Gastrocnemius medialis (tissue), 4 donors: Measurements from ENCODE around the gene SCNN1G. TPM values are rescaled to one million over a fixed set of nuclear protein-coding genes. Genes with fewer than 3 reads are reported as not detected.

Source experiments
- ATAC-seq, 2 donors: fragments of 150-250 bp; one replicate each; pipeline ENCODE4 v1.9.1; 2016
- DNase-seq, 2 donors: peaks; one replicate each; pipeline ENCODE4 v3.0.0-alpha.2; 2019
- H3K27ac ChIP-seq, 4 donors: fragments of 200-600 bp; sonication (generic); 1 replicate in 1 of 4; 2 replicates in 3 of 4; pipeline ENCODE4 v1.5.1; 2016 to 2018; ENCODE audit warnings: mild to moderate bottlenecking in 2 of 4, moderate library complexity in 1 of 4
- H3K27me3 ChIP-seq, 3 donors: fragments of 200-600 bp; sonication (generic) in 2 of 3; 1 replicate in 1 of 3; 2 replicates in 2 of 3; pipeline versions ENCODE4 v1.5.1 to v1.6.0; 2016 to 2019; ENCODE audit warnings: mild to moderate bottlenecking in 1 of 3, moderate library complexity in 1 of 3
- H3K36me3 ChIP-seq, 2 donors: fragments of 200-600 bp; sonication (generic) in 1 of 2; one replicate each; pipeline ENCODE4 v1.5.1; 2017 to 2018
- H3K4me1 ChIP-seq, 2 donors: fragments of 200-600 bp; sonication (generic) in 1 of 2; one replicate each; pipeline ENCODE4 v1.5.1; 2016 to 2017; ENCODE audit warnings: mild to moderate bottlenecking in 2 of 2
- H3K4me3 ChIP-seq, 4 donors: fragments of 200-600 bp; sonication (generic) in 3 of 4; 1 replicate in 1 of 4; 2 replicates in 3 of 4; pipeline ENCODE4 v1.5.1; 2016 to 2019; ENCODE audit warnings: mild to moderate bottlenecking in 2 of 4
- H3K9me3 ChIP-seq, 3 donors: fragments of 200-600 bp; sonication (generic) in 2 of 3; 1 replicate in 1 of 3; 2 replicates in 2 of 3; pipeline ENCODE4 v1.5.1; 2016 to 2019
- CTCF ChIP-seq, 5 experiments: fragments of 450-650 bp in 3 of 5; fragments of 200-600 bp in 2 of 5; sonication (generic) in 2 of 5; IDR thresholded peaks in 4 of 5; conservative IDR thresholded peaks in 1 of 5; 1 replicate in 4 of 5; 2 replicates in 1 of 5; pipeline ENCODE4 v1.5.1; 2016 to 2019; ENCODE audit warnings: antibody characterized with exemption in 5 of 5, mild to moderate bottlenecking in 3 of 5, moderate library complexity in 3 of 5
- POLR2A ChIP-seq, 2 donors: fragments of 450-650 bp; IDR thresholded peaks; one replicate each; pipeline ENCODE4 v1.6.1; 2017; ENCODE audit warnings: antibody characterized with exemption in 2 of 2, mild to moderate bottlenecking in 2 of 2, moderate library complexity in 2 of 2
- in situ Hi-C, 4 donors: fragments of 200-750 bp; cut with MboI; loops; one replicate each; pipeline versions ENCODE4 v1.15.0 to v1.8.0; 2017; ENCODE audit warnings: low sequenced_read_pairs in 4 of 4
- intact Hi-C: fragments of 100-400 bp; cut with DNase I; formaldehyde crosslinking; loops from one replicate; pipeline ENCODE4 v1.15.1; 2023; ENCODE audit warnings: low total_unique reads
- total RNA-seq, 4 donors: library from RNA; depleted of rRNA; stranded (reverse); fragments of >200 nt; gene quantifications; one replicate each; pipeline versions ENCODE4 v1.1.0 to v1.2.3, GENCODE V29; 2016

SCNN1G gene
- total RNA-seq, 4 donors from 2014 or later = 0.58 TPM; not detected in 3

GRCh38 chr16:23163921-23164320 lies 18.6 kb upstream of the SCNN1G start:
- DNase-seq = no peak
- Histone ChIP-seq H3K27ac (no peak overlapping the region), H3K4me1 (no peaks in the 10 kb centered on the region), H3K4me3 (no peak overlapping the region), H3K27me3 (peaks cover 0 to 8% (median 0%) of the 10 kb centered on the region in 3 donors), H3K9me3 (no peaks in the 10 kb centered on the region), H3K36me3 (no peaks in the 10 kb centered on the region)
- no peak for ATAC-seq
- in situ Hi-C loops (no loop called here), intact Hi-C loops (no loop called here)
- TF ChIP-seq CTCF (IDR thresholded peaks at IDR 0.05 in 4 of 5, conservative IDR thresholded peaks at IDR 0.05 in 1 of 5) (no peak), POLR2A (IDR thresholded peaks at IDR 0.05) (no peak)

GRCh38 chr16:23164736-23165135 lies 17.8 kb upstream of the SCNN1G start:
- H3K9me3 ChIP-seq = no peaks in the 10 kb centered on the region
- DNase-seq (no peak), ATAC-seq (no peak)
- peaks cover 0 to 8% (median 0%) of the 10 kb centered on the region in 3 donors for H3K27me3 ChIP-seq
- no peaks in the 10 kb centered on the region for H3K36me3 ChIP-seq
- no peak overlapping the region for H3K27ac ChIP-seq
- no peak for TF ChIP-seq CTCF (IDR thresholded peaks at IDR 0.05 in 4 of 5, conservative IDR thresholded peaks at IDR 0.05 in 1 of 5)
- in situ Hi-C loops (no loop called here), intact Hi-C loops (no loop called here)
- H3K4me1 ChIP-seq = no peaks in the 10 kb centered on the region
- no peak overlapping the region for H3K4me3 ChIP-seq

GRCh38 chr16:23172583-23172982 lies 10.0 kb upstream of the SCNN1G start:
- no peak for ATAC-seq
- DNase-seq = no peak
- intact Hi-C loops (no loop called here), in situ Hi-C loops (no loop called here)
- peaks cover 0 to 3% (median 0%) of the 10 kb centered on the region in 3 donors for H3K27me3 ChIP-seq
- H3K4me3 ChIP-seq = no peak overlapping the region
- H3K36me3 ChIP-seq = no peaks in the 10 kb centered on the region
- H3K9me3 ChIP-seq = no peaks in the 10 kb centered on the region
- no peak overlapping the region for H3K27ac ChIP-seq
- no peak for TF ChIP-seq POLR2A (IDR thresholded peaks at IDR 0.05)
- no peak for TF ChIP-seq CTCF (IDR thresholded peaks at IDR 0.05 in 4 of 5, conservative IDR thresholded peaks at IDR 0.05 in 1 of 5)
- no peaks in the 10 kb centered on the region for H3K4me1 ChIP-seq

GRCh38 chr16:23172994-23173393 lies 9.6 kb upstream of the SCNN1G start:
- in situ Hi-C loops = no loop called here
- ATAC-seq (no peak), DNase-seq (no peak)
- Histone ChIP-seq H3K4me1 (no peaks in the 10 kb centered on the region), H3K27ac (no peak overlapping the region), H3K4me3 (no peak overlapping the region), H3K27me3 (peaks cover 0 to 3% (median 0%) of the 10 kb centered on the region in 3 donors), H3K36me3 (no peaks in the 10 kb centered on the region), H3K9me3 (no peaks in the 10 kb centered on the region)
- intact Hi-C loops = no loop called here
- TF ChIP-seq CTCF (IDR thresholded peaks at IDR 0.05 in 4 of 5, conservative IDR thresholded peaks at IDR 0.05 in 1 of 5) (no peak), POLR2A (IDR thresholded peaks at IDR 0.05) (no peak)

- ATAC-seq (no peak), DNase-seq (no peak)
- Histone ChIP-seq H3K9me3 (no peaks in the 10 kb centered on the region), H3K36me3 (no peaks in the 10 kb centered on the region), H3K27ac (no peak overlapping the region), H3K4me3 (no peak overlapping the region), H3K27me3 (peaks cover 0 to 3% (median 0%) of the 10 kb centered on the region in 3 donors), H3K4me1 (no peaks in the 10 kb centered on the region)
- intact Hi-C loops (no loop called here), in situ Hi-C loops (loop anchor here in 2 of 4 donors (5.0 kb wide), 2 partner anchors 253 to 263 kb away; no protein-coding TSS in a partner anchor)
- TF ChIP-seq POLR2A (IDR thresholded peaks at IDR 0.05) (no peak), CTCF (IDR thresholded peaks at IDR 0.05 in 4 of 5, conservative IDR thresholded peaks at IDR 0.05 in 1 of 5) (no peak)
Measured at GRCh38 chr16:23174622-23175021, 7.9 kb upstream of the SCNN1G start.
